HG03060 (cell line): ENCODE results near the gene LAMA3.

ENCODE experiments used
- ATAC-seq: cut with Tn5 transposase; IDR thresholded peaks from one replicate; pipeline ENCODE4 v1.9.1; 2021; ENCODE audit warnings: low read depth, moderate number of reproducible peaks; ENCODE audit not compliant: unreplicated experiment

Gene LAMA3

DNA sequence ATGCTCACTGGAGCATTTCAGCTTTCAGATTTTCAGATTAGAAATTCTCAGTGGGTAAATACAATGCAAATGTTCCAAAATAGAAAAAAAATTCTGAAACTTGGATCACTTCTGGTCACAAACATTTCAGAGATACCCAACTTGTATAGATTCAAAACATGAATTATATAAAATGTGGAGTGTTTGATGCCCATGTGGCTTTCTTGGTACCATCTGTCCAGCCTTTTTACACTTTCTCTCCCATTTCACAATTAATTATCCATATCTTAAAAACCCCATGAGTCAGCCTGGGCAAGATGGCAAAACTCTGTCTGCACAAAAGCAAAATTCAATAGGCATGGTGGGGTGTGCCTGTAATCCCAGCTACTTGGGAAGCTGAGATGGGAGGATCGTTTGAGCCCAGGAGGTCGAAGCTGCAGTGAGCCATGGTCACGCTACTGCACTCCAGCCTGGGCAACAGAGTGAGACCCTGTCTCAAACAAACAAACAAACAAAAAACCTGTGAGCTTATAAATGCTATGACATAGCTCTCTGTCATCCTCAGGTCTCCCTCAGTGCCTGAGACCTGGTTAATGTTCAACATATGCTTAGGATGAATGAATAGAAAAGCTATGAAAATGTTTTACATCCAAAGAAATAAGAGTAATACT is 179.0 kb downstream of the LAMA3 start:
- no peak for ATAC-seq

DNA sequence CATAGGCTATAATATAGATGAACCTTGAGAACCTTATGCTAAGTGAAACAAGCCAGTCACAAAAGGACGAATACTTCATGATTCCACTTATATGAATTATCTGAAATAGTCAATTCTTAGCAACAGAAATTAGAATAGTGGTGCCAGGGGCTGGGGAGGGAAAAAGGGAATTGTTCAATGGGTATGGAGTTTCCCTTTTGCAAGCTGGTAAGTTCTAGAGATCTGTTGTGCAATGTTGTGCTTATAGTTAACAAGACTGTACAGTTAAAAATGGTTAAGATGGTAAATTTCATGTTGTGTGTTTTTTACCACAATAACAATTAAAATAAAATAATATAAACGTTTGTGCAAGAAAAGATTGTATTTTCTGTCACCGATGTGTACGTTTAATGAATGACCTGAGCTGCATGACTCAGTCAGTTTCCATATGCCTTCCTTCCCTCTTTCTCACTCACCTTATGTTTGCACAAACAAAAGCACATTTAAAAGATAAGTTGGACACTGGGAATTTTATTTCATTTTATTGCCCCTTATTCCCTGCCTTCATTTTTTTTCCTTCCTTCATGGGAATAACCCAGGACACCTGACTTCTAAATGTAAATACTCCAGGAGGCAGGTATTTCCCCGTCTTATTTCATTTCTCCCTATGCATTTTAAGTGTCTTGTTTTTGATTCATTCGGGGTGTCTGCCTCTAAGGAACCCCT is 181.6 kb downstream of the LAMA3 start:
- ATAC-seq = no peak

DNA sequence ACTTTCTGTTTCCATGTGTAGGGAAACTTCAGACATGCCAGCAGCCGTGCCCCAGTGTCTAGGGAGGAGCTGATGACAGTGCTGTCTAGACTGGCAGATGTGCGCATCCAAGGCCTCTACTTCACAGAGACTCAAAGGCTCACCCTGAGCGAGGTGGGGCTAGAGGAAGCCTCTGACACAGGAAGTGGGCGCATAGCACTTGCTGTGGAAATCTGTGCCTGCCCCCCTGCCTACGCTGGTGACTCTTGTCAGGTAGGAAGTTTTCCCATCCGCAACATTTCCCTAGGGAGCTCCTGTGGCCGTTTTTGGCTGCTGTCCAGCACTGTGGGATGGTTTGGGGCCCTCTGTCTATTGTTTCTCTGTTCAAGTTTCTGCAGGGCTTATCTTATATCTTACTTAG is 182.2 kb downstream of the LAMA3 start:
- peak; percentile 63 for ATAC-seq

DNA sequence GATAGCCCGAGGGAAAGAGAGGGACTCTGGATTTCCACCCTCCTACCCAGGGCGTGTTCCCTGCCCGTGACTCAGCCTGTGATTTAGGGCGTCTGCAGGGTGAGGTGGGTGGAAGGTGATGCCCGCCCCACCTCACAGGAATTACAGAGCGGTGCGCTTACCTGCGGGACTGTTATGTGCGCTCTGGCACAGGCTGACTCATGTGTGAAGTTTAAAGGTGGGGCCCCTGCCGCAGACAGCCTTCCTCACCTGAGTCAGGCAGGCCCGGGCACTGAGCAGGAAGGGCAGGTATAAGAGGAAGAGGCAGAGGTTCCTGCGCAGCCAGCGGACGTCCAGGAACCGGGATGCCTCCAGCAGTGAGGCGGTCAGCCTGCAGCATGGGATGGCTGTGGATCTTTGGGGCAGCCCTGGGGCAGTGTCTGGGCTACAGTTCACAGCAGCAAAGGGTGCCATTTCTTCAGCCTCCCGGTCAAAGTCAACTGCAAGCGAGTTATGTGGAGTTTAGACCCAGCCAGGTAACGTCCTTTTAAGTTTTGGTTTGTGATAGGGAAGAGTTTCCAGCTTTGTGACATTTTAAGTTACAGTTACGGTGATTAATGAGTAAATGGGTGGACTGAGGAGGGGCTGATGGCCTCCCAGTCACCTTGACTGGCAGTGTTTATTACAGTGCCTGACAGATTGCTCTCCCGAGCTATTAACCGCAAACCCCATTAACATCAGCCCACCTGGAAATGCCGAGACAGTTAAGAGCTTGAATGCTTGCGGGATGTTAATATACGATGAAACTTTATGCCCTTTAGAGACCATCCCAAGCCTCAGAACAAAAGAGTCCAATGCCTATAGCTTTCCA is 183.7 kb downstream of the LAMA3 start:
- no peak for ATAC-seq

DNA sequence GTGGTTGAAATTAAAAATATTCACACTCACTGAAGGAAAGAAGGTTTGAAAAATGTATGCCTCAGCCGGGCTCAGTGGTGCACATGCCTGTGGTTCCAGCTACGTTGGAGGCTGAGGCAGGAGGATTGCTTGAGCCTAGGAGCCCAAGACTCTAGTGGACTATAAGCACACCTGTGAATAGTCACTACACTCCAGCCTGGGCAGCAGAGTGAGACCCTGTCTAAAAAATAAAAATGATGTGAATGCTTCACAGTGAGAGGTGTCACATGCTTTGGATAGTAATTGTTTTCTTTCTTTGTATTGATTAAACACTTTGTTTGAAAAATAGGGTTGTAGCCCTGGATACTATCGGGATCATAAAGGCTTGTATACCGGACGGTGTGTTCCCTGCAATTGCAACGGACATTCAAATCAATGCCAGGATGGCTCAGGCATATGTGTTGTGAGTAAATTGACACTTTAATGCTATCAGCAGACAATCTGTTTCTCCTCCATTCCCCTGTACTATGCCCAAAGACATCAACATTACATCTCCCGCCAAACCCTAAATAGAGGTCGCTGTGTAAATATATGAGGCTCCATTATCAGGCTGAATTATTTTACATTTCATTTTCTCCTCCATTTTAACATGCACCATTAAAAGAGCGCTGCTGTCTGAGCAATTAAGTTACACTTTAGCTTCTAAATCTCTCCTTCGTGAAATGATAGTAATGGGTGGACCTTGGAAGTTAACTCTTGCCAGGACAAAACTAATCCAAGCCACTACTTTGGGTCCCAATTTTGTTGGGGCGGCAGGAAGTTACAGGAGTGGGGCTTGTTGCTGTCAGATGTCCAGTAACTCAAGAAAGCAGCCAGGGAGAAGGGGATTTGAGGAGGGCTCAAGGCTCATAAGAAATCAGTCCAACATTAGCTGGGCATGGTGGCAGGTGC is 187.0 kb downstream of the LAMA3 start:
- ATAC-seq = no peak

DNA sequence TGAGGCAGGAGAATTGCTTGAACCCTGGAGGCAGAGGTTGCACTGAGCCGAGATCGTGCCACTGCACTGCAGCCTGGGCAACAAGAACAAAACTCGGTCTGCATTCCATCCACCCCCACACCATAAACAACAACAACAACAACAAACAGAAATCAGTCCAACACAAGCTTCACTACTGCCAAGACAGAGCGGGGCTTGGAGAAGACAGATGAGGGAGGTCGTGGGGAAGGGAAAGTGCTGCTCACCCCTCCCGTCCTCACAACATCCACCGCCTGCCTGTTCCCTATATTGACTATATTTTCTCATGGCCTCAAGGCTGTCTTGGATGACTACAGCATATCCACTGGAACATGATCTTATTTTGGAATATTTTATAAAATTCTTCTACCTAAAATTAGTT is 187.7 kb downstream of the LAMA3 start:
- ATAC-seq = no peak

DNA sequence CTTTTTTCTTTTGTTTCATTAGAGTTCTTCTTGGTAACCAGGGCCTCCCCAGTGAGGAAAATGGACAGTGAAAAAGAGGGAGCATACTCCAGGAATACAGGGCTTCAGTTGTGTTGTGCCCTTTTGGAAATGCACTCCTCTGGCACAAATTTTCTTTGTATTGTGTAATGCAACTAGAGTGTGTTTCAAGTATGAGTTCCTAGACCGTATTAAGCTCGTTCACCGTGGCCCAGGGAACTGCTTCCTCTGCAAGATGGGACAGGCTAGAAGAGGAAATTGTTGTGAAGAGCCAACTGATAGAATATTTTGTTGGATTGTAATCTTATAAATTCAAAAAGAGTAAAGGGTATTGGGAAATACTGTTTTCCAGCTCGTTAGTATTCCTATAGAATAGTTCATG is 188.1 kb downstream of the LAMA3 start:
- no peak for ATAC-seq

DNA sequence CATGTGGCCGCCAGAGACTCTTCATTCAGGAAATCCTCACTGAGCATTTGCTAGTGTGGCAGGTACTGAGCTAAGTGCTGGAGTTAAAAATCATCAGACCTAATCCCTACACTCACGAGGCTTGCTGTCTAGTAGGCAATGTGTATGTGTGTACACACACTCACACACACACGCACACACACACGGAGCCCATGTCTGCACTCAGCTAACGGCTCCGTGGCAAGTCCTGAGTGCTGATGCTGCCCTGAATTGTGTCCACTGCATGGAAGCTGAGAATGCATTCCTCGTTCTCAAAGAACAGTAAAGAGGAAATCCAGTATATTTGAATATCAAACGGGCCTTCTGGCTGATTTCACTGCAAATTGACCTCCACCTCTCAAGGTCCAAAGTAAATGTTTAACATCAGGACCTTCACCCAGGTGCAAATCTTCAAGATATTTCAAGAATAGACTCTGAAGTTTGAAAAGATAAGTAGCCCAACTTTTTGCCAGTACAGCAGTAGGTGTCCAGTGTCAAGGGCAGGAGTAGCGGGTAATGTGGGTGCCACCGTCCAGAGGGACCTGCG is 189.2 kb downstream of the LAMA3 start:
- ATAC-seq = no peak

DNA sequence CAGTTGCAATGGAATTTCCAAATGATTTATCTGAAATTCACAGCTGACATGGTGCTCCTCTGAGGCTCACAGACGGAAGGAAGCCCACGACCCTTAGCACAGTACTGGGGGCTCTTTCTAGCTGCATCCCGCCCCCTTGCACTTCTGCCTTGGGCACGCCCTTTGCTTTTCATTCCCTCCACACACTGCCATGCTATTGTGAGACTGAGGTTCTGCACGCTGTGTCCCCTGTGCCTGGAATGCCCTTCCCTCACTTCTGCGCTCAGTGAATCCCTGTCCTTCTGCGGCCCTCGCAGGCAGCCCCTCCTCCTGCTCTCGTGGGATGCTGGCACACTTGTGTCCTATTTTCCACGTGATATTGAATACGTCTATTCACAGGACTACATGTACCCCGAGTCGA is 189.9 kb downstream of the LAMA3 start:
- no peak for ATAC-seq

DNA sequence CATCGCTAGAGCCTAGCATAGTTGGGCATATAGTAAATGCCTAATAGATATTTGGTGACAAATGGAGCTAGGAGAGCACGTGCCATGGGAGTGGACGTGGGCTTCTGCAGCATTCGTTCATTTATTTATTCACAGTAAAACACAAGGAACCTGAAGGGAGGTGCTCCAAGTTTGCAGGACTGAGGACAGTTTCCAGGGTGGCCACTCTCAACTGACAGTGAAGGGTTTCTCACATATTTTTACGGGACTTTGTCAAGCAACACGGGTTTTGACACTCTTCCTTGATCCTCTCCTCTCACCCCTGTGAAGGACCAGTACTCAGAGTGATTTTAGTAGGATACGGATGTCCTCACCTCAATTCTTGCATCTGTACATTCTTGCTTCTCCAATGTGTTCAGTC is 190.3 kb downstream of the LAMA3 start:
- ATAC-seq = no peak

DNA sequence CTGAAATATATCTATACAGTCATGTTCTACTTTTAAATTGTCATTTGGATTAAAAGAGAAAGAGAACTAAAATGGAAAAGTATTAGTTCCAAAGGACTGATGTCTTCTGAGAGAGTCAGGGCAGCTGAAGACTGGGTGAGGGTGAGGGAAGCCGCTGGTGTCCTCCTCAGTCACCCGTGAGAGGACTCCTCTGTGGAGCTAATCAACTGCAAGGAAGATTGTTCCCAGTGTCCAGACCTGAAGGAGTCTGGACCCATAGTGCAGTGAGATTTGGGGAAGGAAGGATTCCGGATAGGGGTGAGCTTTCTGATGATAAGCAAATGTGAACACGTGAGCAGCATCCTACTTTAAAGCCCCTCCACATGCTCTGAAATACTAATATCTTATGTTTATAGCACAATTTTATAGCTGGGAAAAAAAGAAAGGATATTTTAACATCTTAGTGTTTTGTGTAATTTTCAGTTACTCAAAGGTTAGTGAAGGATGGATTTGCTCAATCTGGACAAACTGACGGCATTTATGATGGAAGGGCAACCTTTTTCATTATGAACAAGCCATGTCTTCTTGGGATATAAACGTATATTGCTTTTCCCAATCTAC is 190.8 kb downstream of the LAMA3 start:
- ATAC-seq = no peak

DNA sequence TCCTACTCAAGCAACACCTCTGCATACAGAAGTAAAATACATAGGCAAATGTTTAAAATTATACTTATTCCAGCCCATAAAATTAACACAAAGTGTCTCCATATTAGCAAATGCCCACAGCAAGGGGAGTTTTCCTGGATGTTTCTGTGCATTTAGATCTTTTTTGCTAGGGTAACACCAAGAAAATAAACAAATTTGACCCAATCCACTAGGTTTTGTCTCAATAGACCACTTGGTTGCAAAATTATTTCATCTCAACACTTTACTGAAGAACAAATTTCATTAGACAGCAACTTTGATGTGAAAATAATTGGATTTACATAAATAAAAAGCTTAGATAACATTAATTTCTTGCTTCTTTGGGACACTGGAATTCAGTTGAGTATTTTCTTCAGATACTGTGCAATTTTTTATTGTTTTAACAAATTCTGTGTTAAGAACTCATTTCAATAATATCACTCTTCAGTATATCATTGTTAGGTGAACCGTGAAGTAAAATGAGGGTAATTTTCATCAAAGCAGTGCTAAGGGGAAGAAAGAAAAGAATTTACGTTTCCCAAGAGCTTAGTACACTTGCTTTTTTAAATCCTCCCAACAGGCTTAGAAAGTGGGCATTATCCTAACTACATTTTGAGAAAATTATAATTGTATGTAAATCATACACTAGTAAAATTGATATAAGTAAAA is 191.8 kb downstream of the LAMA3 start:
- ATAC-seq = no peak

DNA sequence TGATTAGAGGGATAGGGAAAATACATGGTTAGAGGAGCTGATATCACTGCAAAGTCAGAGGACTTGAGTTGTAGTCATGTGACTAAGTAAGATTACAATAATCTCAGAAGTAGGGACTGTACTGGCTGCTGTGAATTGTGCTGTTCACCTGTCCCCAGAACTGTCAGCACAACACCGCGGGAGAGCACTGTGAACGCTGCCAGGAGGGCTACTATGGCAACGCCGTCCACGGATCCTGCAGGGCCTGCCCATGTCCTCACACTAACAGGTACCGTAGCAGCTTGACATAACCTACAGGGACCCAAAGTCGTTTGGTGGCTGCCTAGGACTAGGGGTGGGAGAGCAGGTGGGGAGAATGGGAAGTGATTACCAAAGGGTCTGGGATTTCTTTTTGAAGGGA is 192.5 kb downstream of the LAMA3 start:
- ATAC-seq = no peak

DNA sequence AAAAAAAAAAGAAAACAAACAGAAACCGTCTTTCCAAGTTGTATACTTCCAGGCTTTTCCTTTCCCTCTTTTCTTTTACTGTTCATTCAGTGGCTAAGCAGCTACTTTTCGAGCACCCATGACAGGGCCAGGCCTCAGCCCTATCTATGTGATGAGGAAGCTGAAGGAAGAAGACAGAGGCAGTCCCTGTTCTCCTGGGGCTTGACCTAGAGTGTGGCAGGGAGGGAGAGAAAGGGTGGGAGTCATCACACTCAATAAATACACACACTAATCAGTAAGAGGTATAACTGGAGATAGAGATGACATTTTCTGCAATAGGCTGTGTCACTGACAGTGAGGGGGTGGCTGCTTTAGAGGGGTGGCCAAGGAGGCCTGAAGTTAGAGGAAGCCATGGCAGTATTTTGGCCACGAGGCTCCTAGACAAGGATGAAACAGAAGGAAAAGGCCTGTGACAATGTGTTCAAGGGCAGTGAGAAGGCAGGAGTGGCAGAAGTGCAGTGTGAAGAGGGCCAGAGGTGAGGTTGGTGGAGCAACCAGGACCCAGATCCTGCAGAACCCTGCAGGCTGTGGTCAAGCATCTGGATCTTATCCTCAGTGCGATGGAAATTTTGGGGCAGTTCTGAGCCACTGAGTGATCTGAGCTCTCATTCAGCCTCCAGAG is 193.5 kb downstream of the LAMA3 start:
- no peak for ATAC-seq

DNA sequence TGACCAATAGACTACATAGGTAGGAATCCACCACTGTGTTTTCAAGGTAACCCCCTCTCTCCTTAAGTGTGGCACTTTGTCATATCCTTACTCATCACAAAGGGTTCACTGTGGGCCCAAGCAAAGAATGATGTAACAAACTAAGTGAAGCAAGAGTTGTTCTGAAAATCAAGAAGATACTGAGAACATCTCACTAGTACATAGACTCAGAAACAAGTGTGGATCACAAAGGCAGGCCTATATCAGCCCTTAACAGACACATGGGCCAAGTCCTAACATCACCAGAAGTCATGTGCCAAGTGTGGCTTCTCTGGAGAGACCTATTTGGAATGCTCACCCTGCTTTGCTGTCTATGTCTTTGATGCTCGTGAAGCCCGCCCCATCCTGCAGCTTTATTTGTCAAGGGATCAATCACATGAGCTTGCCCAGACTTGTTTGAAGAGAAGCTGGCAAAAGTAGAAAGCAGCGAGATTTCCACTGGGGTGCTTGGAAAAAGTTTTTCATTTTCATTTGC is 194.1 kb downstream of the LAMA3 start:
- no peak for ATAC-seq

DNA sequence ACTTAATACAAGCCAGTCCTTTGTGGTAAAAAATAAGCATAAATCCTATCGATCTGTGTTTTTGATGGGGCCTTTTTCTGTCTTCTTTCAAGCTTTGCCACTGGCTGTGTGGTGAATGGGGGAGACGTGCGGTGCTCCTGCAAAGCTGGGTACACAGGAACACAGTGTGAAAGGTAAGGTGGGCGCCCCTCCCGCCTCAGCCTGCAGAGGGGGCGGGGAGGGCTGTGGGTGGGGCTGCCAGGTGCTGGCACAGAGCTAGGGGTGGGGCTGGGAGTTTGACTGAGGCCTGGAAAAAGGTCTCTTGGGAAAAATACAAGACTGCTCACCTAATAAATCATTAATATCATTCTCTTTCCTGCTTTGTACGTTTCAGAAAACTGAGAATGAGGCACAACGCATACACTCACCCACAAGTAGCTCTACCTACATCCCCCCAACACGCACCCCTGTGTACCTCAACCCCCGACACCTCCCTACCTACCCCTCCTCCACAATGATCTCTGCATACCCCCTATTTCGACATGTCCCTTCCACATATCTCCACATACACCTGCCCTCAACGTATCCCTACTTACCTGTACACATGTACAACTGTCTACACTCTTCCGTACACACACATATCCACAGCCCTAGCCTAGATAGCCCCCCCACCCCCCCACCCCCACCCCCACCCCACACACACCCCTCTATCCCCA is 195.6 kb downstream of the LAMA3 start:
- ATAC-seq = no peak

DNA sequence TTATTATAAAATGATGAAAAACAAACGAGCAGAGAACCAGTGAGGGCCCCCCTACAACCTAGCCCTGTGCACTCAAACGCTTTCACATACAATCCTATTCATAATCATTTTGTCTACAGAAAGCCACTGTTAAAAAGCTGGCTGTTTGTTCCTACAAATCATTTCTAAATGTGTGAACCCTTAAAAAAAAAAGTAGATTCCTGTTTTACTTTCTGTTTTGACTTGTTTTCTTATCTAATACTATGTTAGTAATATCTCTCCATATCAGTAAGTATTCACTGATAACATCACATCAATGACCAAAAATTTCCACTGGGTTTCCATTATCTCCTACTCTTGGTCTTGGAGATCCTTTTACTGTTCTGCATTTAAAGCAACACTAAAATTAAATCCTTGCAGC is 196.5 kb downstream of the LAMA3 start:
- no peak for ATAC-seq

DNA sequence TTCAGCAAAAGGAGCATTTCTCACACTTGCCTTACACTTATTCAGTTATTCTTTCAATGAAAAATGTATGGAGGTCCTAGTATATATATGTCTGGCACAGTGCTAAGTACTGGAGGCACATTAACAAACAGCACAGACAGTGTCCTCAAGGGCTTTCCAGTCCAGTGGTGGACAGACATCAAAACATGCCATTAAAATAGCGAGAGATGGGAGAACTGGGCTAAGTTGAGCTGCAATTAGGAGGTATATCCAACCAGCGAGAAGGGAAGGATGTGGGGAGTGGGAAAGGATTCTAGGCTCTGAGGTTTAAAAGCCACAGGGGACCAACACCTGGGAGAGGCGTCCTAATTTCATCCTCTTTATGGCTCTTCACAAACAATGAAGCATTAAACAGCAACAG is 197.8 kb downstream of the LAMA3 start:
- ATAC-seq = no peak
